Mucosa of rectum (tissue), 2 donors: ENCODE results near the gene DGAT2.

Experiments used
- H3K27ac ChIP-seq, 2 donors: one replicate each; pipeline ENCODE4 v1.7.0; 2013; ENCODE audit warnings: inconsistent platforms in 2 of 2, low read depth in 2 of 2, low read length in 2 of 2
- H3K27me3 ChIP-seq, 2 donors: one replicate each; pipeline ENCODE4 v1.7.0; 2013; ENCODE audit warnings: low read length in 2 of 2; ENCODE audit not compliant: control insufficient read depth in 2 of 2, insufficient read depth in 2 of 2
- H3K36me3 ChIP-seq, 2 donors: one replicate each; pipeline ENCODE4 v1.7.0; 2013; ENCODE audit warnings: low read length in 2 of 2; ENCODE audit not compliant: control insufficient read depth in 2 of 2, insufficient read depth in 2 of 2
- H3K4me1 ChIP-seq, 2 donors: one replicate each; pipeline ENCODE4 v1.7.0; 2013; ENCODE audit warnings: low read length in 2 of 2, mild to moderate bottlenecking in 1 of 2; ENCODE audit not compliant: control insufficient read depth in 2 of 2, insufficient read depth in 2 of 2
- H3K4me3 ChIP-seq, 2 donors: one replicate each; pipeline ENCODE4 v1.7.0; 2013; ENCODE audit warnings: low read length in 2 of 2
- H3K9ac ChIP-seq, 2 donors: one replicate each; pipeline ENCODE4 v1.7.0; 2013; ENCODE audit warnings: low read length in 2 of 2, low read depth in 1 of 2, mild to moderate bottlenecking in 1 of 2
- H3K9me3 ChIP-seq, 2 donors: one replicate each; pipeline ENCODE4 v1.7.0; 2013; ENCODE audit warnings: low read length in 2 of 2; ENCODE audit not compliant: control insufficient read depth in 2 of 2
- donor health status: healthy.
- donor health status: Normal muscosa, but diverticular disease.

Gene DGAT2

DNA sequence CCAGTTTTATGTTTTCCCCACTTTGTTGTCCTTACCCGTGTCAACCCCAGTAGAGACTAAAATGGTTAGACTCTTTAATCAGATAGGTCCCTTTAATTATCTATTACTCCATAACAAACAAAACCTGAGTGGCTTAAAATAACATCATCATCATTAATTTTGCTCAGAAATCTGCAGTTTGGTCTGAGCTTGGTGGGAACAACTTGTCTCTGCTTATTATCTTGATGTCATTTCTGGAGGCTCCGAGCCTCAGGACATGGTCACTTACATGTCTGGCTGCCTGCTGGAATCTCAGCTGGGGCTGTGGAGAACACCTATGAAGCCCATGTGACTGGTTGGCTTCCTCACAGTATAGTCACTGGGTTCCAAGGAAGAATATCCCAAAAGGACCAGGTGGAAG, 73.2 kb downstream of the DGAT2 start:
- no peak overlapping the region for H3K4me3 ChIP-seq
- H3K9ac ChIP-seq = no peak overlapping the region
- no peaks in the 10 kb centered on the region for H3K36me3 ChIP-seq
- no peaks in the 10 kb centered on the region for H3K27me3 ChIP-seq
- H3K9me3 ChIP-seq = no peaks in the 10 kb centered on the region
- H3K4me1 ChIP-seq = no peaks in the 10 kb centered on the region
- no peak overlapping the region for H3K27ac ChIP-seq

- H3K27me3 ChIP-seq = no peaks in the 10 kb centered on the region
- H3K4me1 ChIP-seq = no peaks in the 10 kb centered on the region
- no peak overlapping the region for H3K4me3 ChIP-seq
- no peak overlapping the region for H3K27ac ChIP-seq
- H3K9ac ChIP-seq = no peak overlapping the region
- H3K9me3 ChIP-seq = no peaks in the 10 kb centered on the region
- H3K36me3 ChIP-seq = no peaks in the 10 kb centered on the region
Observed at GRCh38 chr11:75845324-75845723, 76.7 kb downstream of the DGAT2 start.

DNA sequence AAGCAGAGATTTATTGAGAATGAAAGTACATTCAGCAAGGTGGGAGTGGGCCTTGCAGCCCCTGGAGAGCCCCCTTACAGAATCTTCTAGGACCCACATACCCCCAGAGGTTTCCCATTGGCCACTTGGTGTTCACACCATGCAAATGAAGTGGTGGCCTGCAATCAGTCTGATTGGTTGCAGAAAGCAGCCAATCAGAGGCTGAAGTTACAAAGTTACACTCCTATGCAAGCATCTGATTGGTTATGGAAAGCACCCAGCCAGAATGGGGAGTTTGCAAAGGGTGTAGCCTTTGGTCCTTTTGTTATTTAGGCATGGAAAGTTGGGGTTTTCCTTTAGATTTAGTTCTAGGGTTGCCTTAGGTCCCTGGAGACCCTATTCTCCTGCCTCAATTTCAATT, 81.3 kb downstream of the DGAT2 start:
- H3K4me1 ChIP-seq = no peaks in the 10 kb centered on the region
- H3K9me3 ChIP-seq = no peaks in the 10 kb centered on the region
- no peaks in the 10 kb centered on the region for H3K36me3 ChIP-seq
- H3K4me3 ChIP-seq = no peak overlapping the region
- no peaks in the 10 kb centered on the region for H3K27me3 ChIP-seq
- no peak overlapping the region for H3K9ac ChIP-seq
- H3K27ac ChIP-seq = no peak overlapping the region

DNA sequence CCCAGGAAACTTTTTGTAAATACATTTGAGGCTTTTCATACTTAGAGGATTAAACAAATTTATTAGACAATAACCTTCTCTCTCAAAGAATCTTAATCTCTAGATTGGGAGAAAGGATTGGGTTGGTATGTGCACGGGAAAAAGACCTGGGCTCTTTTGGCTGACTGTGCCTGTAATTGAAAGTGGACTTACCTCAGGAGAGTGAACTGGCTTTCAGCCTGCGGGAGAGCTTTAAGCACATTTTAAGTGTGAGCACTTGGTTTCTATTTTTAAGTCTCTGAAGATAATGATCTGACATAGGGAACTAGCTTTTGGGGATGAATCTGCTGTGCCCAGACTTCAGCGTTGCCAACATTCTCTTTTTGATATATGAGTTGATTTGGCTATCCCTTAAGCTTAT, 82.2 kb downstream of the DGAT2 start:
- Histone ChIP-seq H3K9me3 (no peaks in the 10 kb centered on the region), H3K27me3 (no peaks in the 10 kb centered on the region), H3K36me3 (no peaks in the 10 kb centered on the region), H3K9ac (no peak overlapping the region), H3K4me3 (no peak overlapping the region), H3K27ac (no peak overlapping the region), H3K4me1 (no peaks in the 10 kb centered on the region)
